HCT116 (cell line): ENCODE measurements around the gene APBA3. TPM values are rescaled to one million over a fixed set of nuclear protein-coding genes. Genes with fewer than 3 reads are reported as not detected.

Source experiments
- ATAC-seq: fragments of 200-7000 bp; cut with Tn5 transposase; 2 replicates; pipeline ENCODE4 v1.9.1; 2020; ENCODE audit warnings: mild to moderate bottlenecking, moderate library complexity
- BruUV-seq: library from RNA; stranded (reverse); fragments of 400-500 nt; replicated peaks from 2 replicates; lab custom pipeline; 2021; lab: Mats Ljungman, UMichigan
- CTCF ChIA-PET: fragments of 300-600 bp; sonication (Branson Sonifier 250); formaldehyde crosslinking; loops from one replicate; lab custom pipeline; 2021; ENCODE audit warnings: antibody characterized with exemption; lab: Charles Lee
- POLR2A ChIA-PET: fragments of 300-600, 350-600 bp; sonication (Branson Sonifier 250); formaldehyde crosslinking; loops from one replicate; lab custom pipeline; 2021; ENCODE audit warnings: antibody characterized with exemption; lab: Charles Lee
- RAD21 ChIA-PET, 2 experiments: fragments of 300-600 bp; sonication (Branson Sonifier 250); formaldehyde crosslinking; loops; one replicate each; lab custom pipeline; 2023; ENCODE audit warnings: low total read pairs in 2 of 2; ENCODE audit not compliant: uncharacterized antibody in 2 of 2, unreplicated experiment in 2 of 2, low non-redundant PET in 1 of 2; lab: Charles Lee
- DNase-seq: peaks from one replicate; pipeline ENCODE4 v3.0.0-alpha.2; 2010; ENCODE audit warnings: low read depth, low spot score
- H2AFZ ChIP-seq: fragments of 200-600 bp; shearing (Covaris generic), sonication (generic); 2 replicates; pipeline ENCODE4 v1.6.1; 2017; ENCODE audit warnings: low read depth, mixed run types, mixed read lengths, antibody characterized with exemption, low read length; ENCODE audit not compliant: poor library complexity, severe bottlenecking
- H3K27ac ChIP-seq: 2 replicates; pipeline ENCODE4 v1.5.1; 2012; ENCODE audit warnings: low read depth, low read length
- H3K27me3 ChIP-seq: fragments of 200-600 bp; sonication (generic); 2 replicates; pipeline ENCODE4 v1.6.1; 2016; ENCODE audit warnings: mixed run types, low read length, mixed read lengths; ENCODE audit not compliant: insufficient read depth
- H3K36me3 ChIP-seq, 2 experiments: fragments of 200-500 bp in 1 of 2; fragments of 200-600 bp in 1 of 2; sonication (Bioruptor generic) in 1 of 2; sonication (generic) in 1 of 2; 2 replicates each; pipeline versions ENCODE4 v1.5.1 to v1.6.1; 2014 to 2016; ENCODE audit warnings: low read length in 2 of 2, inconsistent platforms in 1 of 2, mixed read lengths in 1 of 2, mixed run types in 1 of 2; ENCODE audit not compliant: insufficient read depth in 2 of 2, control insufficient read depth in 1 of 2
- H3K4me1 ChIP-seq, 2 experiments: fragments of 200-600 bp in 1 of 2; sonication (generic) in 1 of 2; 2 replicates each; pipeline versions ENCODE4 v1.5.1 to v1.6.1; 2012 to 2017; ENCODE audit warnings: low read length in 2 of 2, inconsistent platforms in 1 of 2, mild to moderate bottlenecking in 1 of 2, mixed read lengths in 1 of 2, mixed run types in 1 of 2, moderate library complexity in 1 of 2; ENCODE audit not compliant: insufficient read depth in 2 of 2, control insufficient read depth in 1 of 2
- H3K4me2 ChIP-seq: fragments of 200-600 bp; sonication (generic); 2 replicates; pipeline ENCODE4 v1.6.1; 2017; ENCODE audit warnings: mixed run types, low read length, mixed read lengths
- H3K4me3 ChIP-seq, 2 experiments: fragments of 200-600 bp in 1 of 2; sonication (generic) in 1 of 2; replicated peaks in 1 of 2; 2 replicates each; pipeline ENCODE4 v1.5.1; 2011 to 2016; ENCODE audit warnings: low read length in 2 of 2, control low read depth in 1 of 2, low read depth in 1 of 2, mild to moderate bottlenecking in 1 of 2, mixed read lengths in 1 of 2, mixed run types in 1 of 2
- H3K79me2 ChIP-seq: fragments of 200-600 bp; sonication (generic); 2 replicates; pipeline ENCODE4 v1.6.1; 2017; ENCODE audit warnings: mild to moderate bottlenecking, mixed run types, low read length, moderate library complexity, mixed read lengths; ENCODE audit not compliant: insufficient read depth
- H3K9ac ChIP-seq: fragments of 200-600 bp; sonication (generic); 2 replicates; pipeline ENCODE4 v1.6.1; 2016; ENCODE audit warnings: low read length, mixed read lengths
- H3K9me2 ChIP-seq: fragments of 200-600 bp; sonication (generic), shearing (Covaris generic); 2 replicates; pipeline ENCODE4 v1.6.1; 2017; ENCODE audit warnings: mixed run types, mild to moderate bottlenecking, moderate library complexity; ENCODE audit not compliant: insufficient read depth
- H3K9me3 ChIP-seq, 2 experiments: fragments of 200-500 bp in 1 of 2; fragments of 200-600 bp in 1 of 2; sonication (Bioruptor generic) in 1 of 2; sonication (generic) in 1 of 2; 2 replicates each; pipeline ENCODE4 v1.6.1; 2014 to 2017; ENCODE audit warnings: low read length in 2 of 2, mixed read lengths in 2 of 2, inconsistent platforms in 1 of 2, low read depth in 1 of 2, mild to moderate bottlenecking in 1 of 2, mixed run types in 1 of 2, moderate library complexity in 1 of 2; ENCODE audit not compliant: control insufficient read depth in 1 of 2, insufficient read depth in 1 of 2
- H4K20me1 ChIP-seq: fragments of 200-600 bp; sonication (generic), shearing (Covaris generic); 2 replicates; pipeline ENCODE4 v1.6.1; 2017; ENCODE audit warnings: mixed run types, mild to moderate bottlenecking, moderate library complexity; ENCODE audit not compliant: insufficient read depth
- CBX3 ChIP-seq: IDR thresholded peaks from 2 replicates; pipeline ENCODE4 v1.6.1; 2012; ENCODE audit warnings: low read depth
- CEBPB ChIP-seq: IDR thresholded peaks from 2 replicates; pipeline ENCODE4 v1.6.1; 2012; ENCODE audit warnings: low read depth
- CTCF ChIP-seq, 3 experiments: fragments of 200-600 bp in 1 of 3; sonication (generic) in 1 of 3; IDR thresholded peaks in 2 of 3; conservative IDR thresholded peaks in 1 of 3; 2 replicates each; pipeline ENCODE4 v1.5.1; 2012 to 2017; ENCODE audit warnings: low read depth in 2 of 3, low read length in 2 of 3, antibody characterized with exemption in 1 of 3, borderline replicate concordance in 1 of 3, control low read depth in 1 of 3, mild to moderate bottlenecking in 1 of 3, mixed read lengths in 1 of 3, mixed run types in 1 of 3, moderate library complexity in 1 of 3; ENCODE audit not compliant: insufficient read depth in 1 of 3
- EGR1 ChIP-seq: IDR thresholded peaks from 2 replicates; pipeline ENCODE4 v1.6.1; 2012; ENCODE audit warnings: low read depth
- ELF1 ChIP-seq: IDR thresholded peaks from 2 replicates; pipeline ENCODE4 v1.6.1; 2012; ENCODE audit warnings: low read depth, borderline replicate concordance
- EZH2 ChIP-seq: fragments of 200-600 bp; sonication (generic); IDR thresholded peaks from 2 replicates; pipeline ENCODE4 v1.6.1; 2017; ENCODE audit warnings: antibody characterized with exemption, mixed run types
- EZH2phosphoT487 ChIP-seq: fragments of 200-600 bp; IDR thresholded peaks from 2 replicates; pipeline ENCODE4 v1.6.1; 2018; ENCODE audit warnings: antibody characterized with exemption, borderline replicate concordance
- FOSL1 ChIP-seq: IDR thresholded peaks from 2 replicates; pipeline ENCODE4 v1.6.1; 2012; ENCODE audit warnings: low read depth
- JUND ChIP-seq: IDR thresholded peaks from 2 replicates; pipeline ENCODE4 v1.6.1; 2012
- POLR2A ChIP-seq: IDR thresholded peaks from 2 replicates; pipeline ENCODE4 v1.7.0; 2011; ENCODE audit warnings: borderline replicate concordance; ENCODE audit not compliant: insufficient read depth, insufficient read length; ENCODE audit errors: extremely low read depth
- RAD21 ChIP-seq: IDR thresholded peaks from 2 replicates; pipeline ENCODE4 v1.6.1; 2012; ENCODE audit warnings: low read depth, mild to moderate bottlenecking
- SIN3A ChIP-seq: IDR thresholded peaks from 2 replicates; pipeline ENCODE4 v1.6.1; 2012; ENCODE audit warnings: low read depth
- SP1 ChIP-seq: IDR thresholded peaks from 2 replicates; pipeline ENCODE4 v1.6.1; 2012; ENCODE audit warnings: low read depth
- SRF ChIP-seq: IDR thresholded peaks from 2 replicates; pipeline ENCODE4 v1.6.1; 2012; ENCODE audit warnings: low read depth
- TCF7L2 ChIP-seq: IDR thresholded peaks from 2 replicates; pipeline ENCODE4 v1.7.0; 2011; ENCODE audit warnings: borderline replicate concordance, inconsistent platforms; ENCODE audit not compliant: insufficient read depth, insufficient read length; ENCODE audit errors: extremely low read depth
- YY1 ChIP-seq: IDR thresholded peaks from 2 replicates; pipeline ENCODE4 v1.6.1; 2011; ENCODE audit warnings: low read length, low read depth, moderate library complexity, mild to moderate bottlenecking; ENCODE audit not compliant: insufficient replicate concordance; ENCODE audit errors: extremely low read depth
- ZFX ChIP-seq: fragments of 450-650 bp; IDR thresholded peaks from 2 replicates; pipeline ENCODE4 v1.6.1; 2017
- intact Hi-C: fragments of 100-400 bp; cut with micrococcal nuclease; formaldehyde crosslinking; loops from 2 replicates; pipeline ENCODE4 v1.10.0; 2022
- total RNA-seq: library from RNA; stranded (reverse); gene quantifications from one replicate; pipeline ENCODE4 v1.2.1, GENCODE V29; 2021; ENCODE audit not compliant: unreplicated experiment
- TF ChIP-seq, protein P1 (sequence below): IDR thresholded peaks from 2 replicates; pipeline ENCODE4 v1.6.1; 2012
- TF ChIP-seq, protein P2 (sequence below): IDR thresholded peaks from 2 replicates; pipeline ENCODE4 v1.6.1; 2012; ENCODE audit warnings: low read depth

APBA3 gene
- total RNA-seq, 1 experiment from 2014 or later, result 29.5 TPM

GRCh38 chr19:3743486-3743885 is 18.0 kb downstream of the APBA3 start:
- Histone ChIP-seq H3K79me2 (no peaks in the 10 kb centered on the region), H3K9me3 (no peaks in the 10 kb centered on the region), H3K4me2 (no peak overlapping the region), H2AFZ (no peak overlapping the region), H3K27me3 (no peaks in the 10 kb centered on the region), H3K4me1 (no peaks in the 10 kb centered on the region), H3K9me2 (no peaks in the 10 kb centered on the region), H3K9ac (no peak overlapping the region), H3K27ac (no peak overlapping the region), H3K4me3 (no peak overlapping the region), H3K36me3 (no peaks in the 10 kb centered on the region), H4K20me1 (no peaks in the 10 kb centered on the region)
- no peak for TF ChIP-seq JUND
- no peak for TF ChIP-seq SP1
- TF ChIP-seq, protein P1, sequence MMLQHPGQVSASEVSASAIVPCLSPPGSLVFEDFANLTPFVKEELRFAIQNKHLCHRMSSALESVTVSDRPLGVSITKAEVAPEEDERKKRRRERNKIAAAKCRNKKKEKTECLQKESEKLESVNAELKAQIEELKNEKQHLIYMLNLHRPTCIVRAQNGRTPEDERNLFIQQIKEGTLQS, result no peak
- no peak for TF ChIP-seq YY1
- no peak for TF ChIP-seq RAD21
- no peak for TF ChIP-seq SIN3A
- TF ChIP-seq EZH2, result no peak
- TF ChIP-seq EZH2phosphoT487, result no peak
- no peak for TF ChIP-seq TCF7L2
- TF ChIP-seq ZFX, result no peak
- no peak for TF ChIP-seq CTCF (IDR thresholded peaks at IDR 0.05 in 2 of 3, conservative IDR thresholded peaks at IDR 0.05 in 1 of 3; ENCODE audit: borderline replicate concordance in 1 of 3, insufficient read depth in 1 of 3, low read depth in 2 of 3, low read length in 2 of 3)
- TF ChIP-seq POLR2A, result no peak
- TF ChIP-seq ELF1, result no peak
- no peak for TF ChIP-seq FOSL1
- no peak for TF ChIP-seq CEBPB
- no peak for TF ChIP-seq EGR1
- TF ChIP-seq CBX3, result no peak
- no peak for TF ChIP-seq SRF
- TF ChIP-seq, protein P2, sequence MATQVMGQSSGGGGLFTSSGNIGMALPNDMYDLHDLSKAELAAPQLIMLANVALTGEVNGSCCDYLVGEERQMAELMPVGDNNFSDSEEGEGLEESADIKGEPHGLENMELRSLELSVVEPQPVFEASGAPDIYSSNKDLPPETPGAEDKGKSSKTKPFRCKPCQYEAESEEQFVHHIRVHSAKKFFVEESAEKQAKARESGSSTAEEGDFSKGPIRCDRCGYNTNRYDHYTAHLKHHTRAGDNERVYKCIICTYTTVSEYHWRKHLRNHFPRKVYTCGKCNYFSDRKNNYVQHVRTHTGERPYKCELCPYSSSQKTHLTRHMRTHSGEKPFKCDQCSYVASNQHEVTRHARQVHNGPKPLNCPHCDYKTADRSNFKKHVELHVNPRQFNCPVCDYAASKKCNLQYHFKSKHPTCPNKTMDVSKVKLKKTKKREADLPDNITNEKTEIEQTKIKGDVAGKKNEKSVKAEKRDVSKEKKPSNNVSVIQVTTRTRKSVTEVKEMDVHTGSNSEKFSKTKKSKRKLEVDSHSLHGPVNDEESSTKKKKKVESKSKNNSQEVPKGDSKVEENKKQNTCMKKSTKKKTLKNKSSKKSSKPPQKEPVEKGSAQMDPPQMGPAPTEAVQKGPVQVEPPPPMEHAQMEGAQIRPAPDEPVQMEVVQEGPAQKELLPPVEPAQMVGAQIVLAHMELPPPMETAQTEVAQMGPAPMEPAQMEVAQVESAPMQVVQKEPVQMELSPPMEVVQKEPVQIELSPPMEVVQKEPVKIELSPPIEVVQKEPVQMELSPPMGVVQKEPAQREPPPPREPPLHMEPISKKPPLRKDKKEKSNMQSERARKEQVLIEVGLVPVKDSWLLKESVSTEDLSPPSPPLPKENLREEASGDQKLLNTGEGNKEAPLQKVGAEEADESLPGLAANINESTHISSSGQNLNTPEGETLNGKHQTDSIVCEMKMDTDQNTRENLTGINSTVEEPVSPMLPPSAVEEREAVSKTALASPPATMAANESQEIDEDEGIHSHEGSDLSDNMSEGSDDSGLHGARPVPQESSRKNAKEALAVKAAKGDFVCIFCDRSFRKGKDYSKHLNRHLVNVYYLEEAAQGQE, result no peak
- ATAC-seq (peak; percentile 85), DNase-seq (no peak)
- ChIA-PET POLR2A (no interaction called here), RAD21 (no interaction called here), CTCF (no interaction called here)
- BruUV-seq, result no TSS peak
- intact Hi-C loops, result no loop called here
